Keratinocyte (primary cell): ENCODE results near the gene LMNTD1. TPM values are rescaled to one million over a fixed set of nuclear protein-coding genes. Genes with fewer than 3 reads are reported as not detected.

Source experiments
- DNase-seq: peaks from one replicate; pipeline ENCODE4 v3.0.0-alpha.2; 2011; ENCODE audit warnings: low read depth, missing footprints, low spot score
- FAIRE-seq: peaks from 2 replicates; lab custom pipeline; 2011; peaks lifted over from hg19 to GRCh38; lab: Jason Lieb, UNC
- H2AFZ ChIP-seq: 2 replicates; pipeline ENCODE4 v1.6.0; 2012; ENCODE audit warnings: low read length, control low read depth, inconsistent platforms; ENCODE audit not compliant: control insufficient read depth
- H3K27ac ChIP-seq: 2 replicates; pipeline ENCODE4 v1.5.1; 2011; ENCODE audit warnings: low read length; ENCODE audit not compliant: control insufficient read depth, insufficient read depth
- H3K27me3 ChIP-seq: 3 replicates; pipeline ENCODE4 v1.6.0; 2011; ENCODE audit warnings: low read length; ENCODE audit not compliant: control insufficient read depth, insufficient read depth; ENCODE audit errors: extremely low read depth
- H3K36me3 ChIP-seq, 2 experiments: 2 replicates in 1 of 2; 3 replicates in 1 of 2; pipeline ENCODE4 v1.5.1; 2011; ENCODE audit warnings: low read length in 2 of 2, mild to moderate bottlenecking in 1 of 2; ENCODE audit not compliant: control insufficient read depth in 2 of 2, insufficient read depth in 2 of 2; ENCODE audit errors: extremely low read depth in 1 of 2
- H3K4me1 ChIP-seq: 3 replicates; pipeline ENCODE4 v1.5.1; 2011; ENCODE audit warnings: low read length; ENCODE audit not compliant: control insufficient read depth, insufficient read depth; ENCODE audit errors: extremely low read depth
- H3K4me2 ChIP-seq: 3 replicates; pipeline ENCODE4 v1.6.0; 2011; ENCODE audit warnings: low read depth, low read length; ENCODE audit not compliant: control insufficient read depth, insufficient read depth; ENCODE audit errors: extremely low read depth
- H3K4me3 ChIP-seq, 3 experiments: fragments of 200-600 bp in 1 of 3; sonication (generic) in 1 of 3; 2 replicates in 2 of 3; 3 replicates in 1 of 3; pipeline ENCODE4 v1.5.1; 2011 to 2016; ENCODE audit warnings: low read length in 3 of 3, mild to moderate bottlenecking in 3 of 3, control low read depth in 2 of 3, inconsistent platforms in 1 of 3, low read depth in 1 of 3, mixed read lengths in 1 of 3, mixed run types in 1 of 3, moderate library complexity in 1 of 3; ENCODE audit not compliant: control insufficient read depth in 2 of 3, insufficient read depth in 2 of 3; ENCODE audit errors: extremely low read depth in 1 of 3
- H3K79me2 ChIP-seq: 2 replicates; pipeline ENCODE4 v1.6.0; 2012; ENCODE audit warnings: low read length; ENCODE audit not compliant: control insufficient read depth, insufficient read depth
- H3K9ac ChIP-seq: 3 replicates; pipeline ENCODE4 v1.6.0; 2011; ENCODE audit warnings: low read length; ENCODE audit not compliant: control insufficient read depth, insufficient read depth; ENCODE audit errors: extremely low read depth
- H3K9me1 ChIP-seq: 3 replicates; pipeline ENCODE4 v1.6.0; 2011; ENCODE audit warnings: low read length; ENCODE audit not compliant: control insufficient read depth, insufficient read depth; ENCODE audit errors: extremely low read depth
- H3K9me3 ChIP-seq: 2 replicates; pipeline ENCODE4 v1.5.1; 2012; ENCODE audit warnings: low read depth, low read length; ENCODE audit not compliant: control insufficient read depth
- H4K20me1 ChIP-seq: 3 replicates; pipeline ENCODE4 v1.6.0; 2011; ENCODE audit warnings: low read length; ENCODE audit not compliant: control insufficient read depth, insufficient read depth; ENCODE audit errors: extremely low read depth
- CTCF ChIP-seq, 3 experiments: IDR thresholded peaks in 1 of 3; conservative IDR thresholded peaks in 1 of 3; optimal IDR thresholded peaks in 1 of 3; 2 replicates in 2 of 3; 3 replicates in 1 of 3; pipeline versions ENCODE3 to v1.5.1; 2011; ENCODE audit warnings: low read length in 3 of 3, mild to moderate bottlenecking in 3 of 3, moderate library complexity in 2 of 3, control low read depth in 1 of 3, inconsistent platforms in 1 of 3; ENCODE audit not compliant: insufficient read depth in 2 of 3; ENCODE audit errors: extremely low read depth in 1 of 3
- EZH2 ChIP-seq: IDR thresholded peaks from one replicate; pipeline ENCODE4 v1.6.1; 2012; ENCODE audit warnings: inconsistent platforms, mild to moderate bottlenecking, low read length, moderate library complexity
- dilution Hi-C: fragments of 300-500 bp; cut with MboI; formaldehyde crosslinking; loops from one replicate; pipeline ENCODE4 v1.7.0; 2020; ENCODE audit warnings: low sequenced_read_pairs; ENCODE audit not compliant: extremely low pct_ligation_motif_present
- polyA plus RNA-seq, 5 experiments: library from polyadenylated mRNA; depleted of rRNA in 3 of 5; stranded (reverse) in 3 of 5; stranded (forward) in 1 of 5; unstranded in 1 of 5; fragments of >200 nt; gene quantifications; 1 replicate in 1 of 5; 2 replicates in 3 of 5; 3 replicates in 1 of 5; pipeline versions ENCODE4 v1.2.1 to v1.2.3, GENCODE V29; 2011 to 2012; ENCODE audit warnings: missing spikeins in 2 of 5, low read depth in 1 of 5, low replicate concordance in 1 of 5

Gene LMNTD1
- polyA plus RNA-seq, 1 donor (not counting 4 experiments of a cell fraction or from before 2014, with no cell fraction given), result 0.42 TPM

- Histone ChIP-seq H2AFZ (peak overlapping the region; percentile 44), H3K9me1 (no peaks in the 10 kb centered on the region), H3K4me2 (peak overlapping the region; percentile 71), H3K27me3 (no peaks in the 10 kb centered on the region), H3K4me3 (peak overlapping the region in 1 of 3 experiments; percentile 5), H3K9ac (no peak overlapping the region), H3K27ac (no peak overlapping the region), H3K4me1 (peaks cover 19% of the 10 kb centered on the region), H3K36me3 (no peaks in the 10 kb centered on the region), H3K9me3 (peaks cover 9% of the 10 kb centered on the region), H4K20me1 (no peaks in the 10 kb centered on the region), H3K79me2 (no peaks in the 10 kb centered on the region)
- dilution Hi-C loops, result no loop called here
- no peak for TF ChIP-seq EZH2
- no peak for TF ChIP-seq CTCF (optimal IDR thresholded peaks at IDR 0.05 in 1 of 3, IDR thresholded peaks at IDR 0.05 in 1 of 3, conservative IDR thresholded peaks at IDR 0.05 in 1 of 3; ENCODE audit: extremely low read depth in 1 of 3, insufficient read depth in 2 of 3, low read length in 3 of 3)
- FAIRE-seq (peak; percentile 92), DNase-seq (peak; percentile 2)
These were observed 32.0 kb upstream of the LMNTD1 start for GRCh38 chr12:25585021-25585523.

GRCh38 chr12:25584596-25584995 is 31.5 kb upstream of the LMNTD1 start:
- Histone ChIP-seq H3K9me3 (peaks cover 9% of the 10 kb centered on the region), H3K27ac (no peak overlapping the region), H3K9me1 (no peaks in the 10 kb centered on the region), H3K4me2 (peak overlapping the region; percentile 71), H2AFZ (no peak overlapping the region), H3K4me1 (peaks cover 19% of the 10 kb centered on the region), H4K20me1 (no peaks in the 10 kb centered on the region), H3K27me3 (no peaks in the 10 kb centered on the region), H3K79me2 (no peaks in the 10 kb centered on the region), H3K9ac (no peak overlapping the region), H3K36me3 (no peaks in the 10 kb centered on the region), H3K4me3 (no peak overlapping the region)
- dilution Hi-C loops, result no loop called here
- DNase-seq (no peak), FAIRE-seq (no peak)
- TF ChIP-seq EZH2 (no peak), CTCF (optimal IDR thresholded peaks at IDR 0.05 in 1 of 3, IDR thresholded peaks at IDR 0.05 in 1 of 3, conservative IDR thresholded peaks at IDR 0.05 in 1 of 3; ENCODE audit: extremely low read depth in 1 of 3, insufficient read depth in 2 of 3, low read length in 3 of 3) (no peak)
